Neural cell (in vitro differentiated cells): Measurements from ENCODE around the gene STAT2. TPM values are rescaled to one million over a fixed set of nuclear protein-coding genes. Genes with fewer than 3 reads are reported as not detected.

Experiments used
- H2AFZ ChIP-seq: fragments of 200-600, 300-800 bp; sonication (generic), shearing (Covaris generic); 2 replicates; pipeline ENCODE4 v1.6.0; 2014; ENCODE audit warnings: low read depth, mild to moderate bottlenecking, antibody characterized with exemption, low read length, moderate library complexity
- H3F3A ChIP-seq: fragments of 200-600 bp; shearing (Covaris generic); 2 replicates; pipeline ENCODE4 v1.6.1; 2016; ENCODE audit warnings: mild to moderate bottlenecking, moderate library complexity, mixed read lengths, antibody characterized with exemption, low read length; ENCODE audit not compliant: insufficient read depth, poor library complexity, severe bottlenecking
- H3K27ac ChIP-seq: fragments of 200-600, 300-800 bp; sonication (generic), shearing (Covaris generic); 2 replicates; pipeline ENCODE4 v1.5.1; 2014; ENCODE audit warnings: mild to moderate bottlenecking, low read length, moderate library complexity
- H3K27me3 ChIP-seq: fragments of 300-800, 200-600 bp; sonication (generic), shearing (Covaris generic); 2 replicates; pipeline ENCODE4 v1.6.0; 2014; ENCODE audit warnings: mild to moderate bottlenecking, low read depth, low read length, moderate library complexity; ENCODE audit not compliant: insufficient read depth
- H3K36me3 ChIP-seq: fragments of 300-800, 200-600 bp; sonication (generic), shearing (Covaris generic); 2 replicates; pipeline ENCODE4 v1.5.1; 2014; ENCODE audit warnings: mild to moderate bottlenecking, antibody characterized with exemption, low read length, moderate library complexity; ENCODE audit not compliant: insufficient read depth
- H3K4me2 ChIP-seq: fragments of 300-800, 200-600 bp; sonication (generic), shearing (Covaris generic); 2 replicates; pipeline ENCODE4 v1.6.0; 2014; ENCODE audit warnings: mild to moderate bottlenecking, low read length
- H3K4me3 ChIP-seq: fragments of 300-800, 200-600 bp; sonication (generic), shearing (Covaris generic); 2 replicates; pipeline ENCODE4 v1.5.1; 2014; ENCODE audit warnings: mild to moderate bottlenecking, low read length, moderate library complexity
- H3K79me2 ChIP-seq: fragments of 200-600 bp; shearing (Covaris generic); replicated peaks from 2 replicates; pipeline ENCODE4 v1.6.0; 2014; ENCODE audit warnings: mild to moderate bottlenecking, low read length, moderate library complexity; ENCODE audit not compliant: insufficient read depth
- H3K9ac ChIP-seq: fragments of 300-800, 200-600 bp; sonication (generic), shearing (Covaris generic); 2 replicates; pipeline ENCODE4 v1.6.1; 2016; ENCODE audit warnings: mild to moderate bottlenecking, low read length, mixed read lengths
- H3K9me2 ChIP-seq: fragments of 200-600 bp; shearing (Covaris generic); 2 replicates; pipeline ENCODE4 v1.6.1; 2016; ENCODE audit warnings: mild to moderate bottlenecking, low read length, mixed read lengths; ENCODE audit not compliant: insufficient read depth
- H3K9me3 ChIP-seq: fragments of 200-600, 300-800 bp; sonication (generic), shearing (Covaris generic); 2 replicates; pipeline ENCODE4 v1.6.1; 2016; ENCODE audit warnings: mild to moderate bottlenecking, mixed run types, low read length, moderate library complexity, mixed read lengths
- H4K20me1 ChIP-seq: fragments of 200-600 bp; shearing (Covaris generic); 2 replicates; pipeline ENCODE4 v1.6.1; 2016; ENCODE audit warnings: mild to moderate bottlenecking, mixed run types; ENCODE audit not compliant: insufficient read depth
- CTCF ChIP-seq: fragments of 450-650 bp; IDR thresholded peaks from 2 replicates; pipeline ENCODE4 v1.5.1; 2014; ENCODE audit warnings: antibody characterized with exemption, mild to moderate bottlenecking, moderate library complexity; ENCODE audit not compliant: poor library complexity, severe bottlenecking
- EP300 ChIP-seq: fragments of 450-650 bp; conservative IDR thresholded peaks from 2 replicates; pipeline ENCODE4 v1.6.1; 2014; ENCODE audit warnings: antibody characterized with exemption, mild to moderate bottlenecking, moderate library complexity; ENCODE audit not compliant: poor library complexity, severe bottlenecking
- EZH2 ChIP-seq: fragments of 200-600, 300-800 bp; shearing (Covaris generic), sonication (generic); IDR thresholded peaks from 2 replicates; pipeline ENCODE4 v1.6.1; 2014; ENCODE audit warnings: antibody characterized with exemption, low read length, borderline replicate concordance, mild to moderate bottlenecking; ENCODE audit not compliant: insufficient read depth, poor library complexity, severe bottlenecking
- MXI1 ChIP-seq: fragments of 450-650 bp; conservative IDR thresholded peaks from 2 replicates; pipeline ENCODE4 v1.6.1; 2014; ENCODE audit warnings: antibody characterized with exemption, mild to moderate bottlenecking; ENCODE audit not compliant: poor library complexity, severe bottlenecking
- POLR2AphosphoS5 ChIP-seq: IDR thresholded peaks from 2 replicates; pipeline ENCODE4 v1.6.1; 2012
- RAD21 ChIP-seq: fragments of 450-650 bp; conservative IDR thresholded peaks from 2 replicates; pipeline ENCODE4 v1.6.1; 2014; ENCODE audit warnings: antibody characterized with exemption, mild to moderate bottlenecking, moderate library complexity
- REST ChIP-seq: IDR thresholded peaks from 2 replicates; pipeline ENCODE4 v1.6.1; 2012; ENCODE audit warnings: borderline replicate concordance
- SMC3 ChIP-seq: fragments of 450-650 bp; conservative IDR thresholded peaks from 2 replicates; pipeline ENCODE4 v1.6.1; 2014; ENCODE audit warnings: antibody characterized with exemption, mild to moderate bottlenecking, moderate library complexity; ENCODE audit not compliant: poor library complexity
- TAF1 ChIP-seq: IDR thresholded peaks from 2 replicates; pipeline ENCODE4 v1.6.1; 2012; ENCODE audit warnings: low read depth
- polyA plus RNA-seq: library from polyadenylated mRNA; depleted of rRNA; stranded (reverse); fragments of >200 nt; gene quantifications from 2 replicates; pipeline ENCODE4 v1.2.3, GENCODE V29; 2014

STAT2 gene
- polyA plus RNA-seq, 1 donor from 2014 or later = 88.2 TPM

- no peak overlapping the region for H3K27ac ChIP-seq
- H3F3A ChIP-seq = no peaks in the 10 kb centered on the region
- no peaks in the 10 kb centered on the region for H3K79me2 ChIP-seq
- TF ChIP-seq EZH2 = no peak
- no peak for TF ChIP-seq POLR2AphosphoS5
- no peak for TF ChIP-seq TAF1
- TF ChIP-seq CTCF = no peak
- no peak for TF ChIP-seq REST
- TF ChIP-seq EP300 = no peak
- no peak for TF ChIP-seq SMC3
- no peak for TF ChIP-seq RAD21
- no peak for TF ChIP-seq MXI1
- H3K9me2 ChIP-seq = no peaks in the 10 kb centered on the region
- H3K4me2 ChIP-seq = no peak overlapping the region
- no peak overlapping the region for H3K4me3 ChIP-seq
- H3K9ac ChIP-seq = no peak overlapping the region
- no peaks in the 10 kb centered on the region for H3K27me3 ChIP-seq
- no peaks in the 10 kb centered on the region for H3K9me3 ChIP-seq
- H3K36me3 ChIP-seq = no peaks in the 10 kb centered on the region
- no peaks in the 10 kb centered on the region for H4K20me1 ChIP-seq
- H2AFZ ChIP-seq = no peak overlapping the region
These were observed 18.3 kb downstream of the STAT2 start for GRCh38 chr12:56341616-56342015.

GRCh38 chr12:56339158-56339422 is 20.8 kb downstream of the STAT2 start:
- Histone ChIP-seq H2AFZ (no peak overlapping the region), H3K9ac (no peak overlapping the region)
- TF ChIP-seq REST = no peak
- no peak for TF ChIP-seq POLR2AphosphoS5
- no peak for TF ChIP-seq TAF1
- TF ChIP-seq RAD21 = no peak
- no peak for TF ChIP-seq EP300
- TF ChIP-seq MXI1 = no peak
- TF ChIP-seq SMC3 = no peak
- no peak for TF ChIP-seq EZH2
- no peak for TF ChIP-seq CTCF

More at GRCh38 chr12:56339158-56339422, 20.8 kb downstream of the STAT2 start:
- Histone ChIP-seq H3K9me2 (no peaks in the 10 kb centered on the region), H3K9me3 (no peaks in the 10 kb centered on the region), H3K27me3 (no peaks in the 10 kb centered on the region), H3K4me3 (no peak overlapping the region), H3K36me3 (no peaks in the 10 kb centered on the region), H3K79me2 (no peaks in the 10 kb centered on the region), H3F3A (no peaks in the 10 kb centered on the region), H3K27ac (no peak overlapping the region), H4K20me1 (no peaks in the 10 kb centered on the region), H3K4me2 (no peak overlapping the region)
